Mucosa of descending colon (tissue), 3 donors: Measurements from ENCODE around the gene PPP6R2. TPM values are rescaled to one million over a fixed set of nuclear protein-coding genes. Genes with fewer than 3 reads are reported as not detected.
A peak's percentile ranks its signal among the peaks of the same experiment; 100 is the strongest.

Experiments used
- ATAC-seq: fragments of 200-7000 bp; cut with Tn5 transposase; one replicate; pipeline ENCODE4 v1.9.1; 2020; ENCODE audit warnings: mild to moderate bottlenecking, moderate library complexity
- DNase-seq, 3 donors: peaks; one replicate each; pipeline ENCODE4 v3.0.0-alpha.2; 2020
- H3K36me3 ChIP-seq: fragments of 200-600 bp; one replicate; pipeline ENCODE4 v1.8.0; 2021; ENCODE audit warnings: low read depth, mild to moderate bottlenecking
- H3K4me1 ChIP-seq: fragments of 200-600 bp; one replicate; pipeline ENCODE4 v1.8.0; 2021; ENCODE audit warnings: low read depth, mild to moderate bottlenecking
- H3K4me3 ChIP-seq: fragments of 200-600 bp; one replicate; pipeline ENCODE4 v1.8.0; 2021; ENCODE audit warnings: mild to moderate bottlenecking
- H3K9me3 ChIP-seq: fragments of 200-600 bp; one replicate; pipeline ENCODE4 v1.8.0; 2021; ENCODE audit warnings: mild to moderate bottlenecking
- CTCF ChIP-seq: fragments of 200-600 bp; IDR thresholded peaks from one replicate; pipeline ENCODE4 v1.8.0; 2022; ENCODE audit warnings: antibody characterized with exemption, mild to moderate bottlenecking
- intact Hi-C, 2 donors: fragments of 100-400 bp; cut with DNase I in 1 of 2; cut with micrococcal nuclease in 1 of 2; formaldehyde crosslinking; loops; one replicate each; pipeline versions ENCODE4 v1.11.0 to v1.11.1; 2022; cut with DNase I, micrococcal nuclease
- total RNA-seq, 3 donors: library from RNA; stranded (reverse); fragmentation: NEBNext Ultra II Directional in 2 of 3; extraction: Animal tissue kit (Norgen Biotek cat#: 25700) in 2 of 3; gene quantifications; one replicate each; pipeline versions ENCODE4 v1.2.1 to v1.2.4, GENCODE V29; 2021 to 2023
- donor health status: DM: no; HTN: no; CAD: no; lungs with moderate emphysema.
- donor health status: DM: no; HTN: no; CAD: no.
- donor health status: DM: no; HTN: yes; CAD: no.

Gene PPP6R2
- total RNA-seq, 3 donors from 2014 or later: 54.3 to 61.7 (median 58.8) TPM

DNA sequence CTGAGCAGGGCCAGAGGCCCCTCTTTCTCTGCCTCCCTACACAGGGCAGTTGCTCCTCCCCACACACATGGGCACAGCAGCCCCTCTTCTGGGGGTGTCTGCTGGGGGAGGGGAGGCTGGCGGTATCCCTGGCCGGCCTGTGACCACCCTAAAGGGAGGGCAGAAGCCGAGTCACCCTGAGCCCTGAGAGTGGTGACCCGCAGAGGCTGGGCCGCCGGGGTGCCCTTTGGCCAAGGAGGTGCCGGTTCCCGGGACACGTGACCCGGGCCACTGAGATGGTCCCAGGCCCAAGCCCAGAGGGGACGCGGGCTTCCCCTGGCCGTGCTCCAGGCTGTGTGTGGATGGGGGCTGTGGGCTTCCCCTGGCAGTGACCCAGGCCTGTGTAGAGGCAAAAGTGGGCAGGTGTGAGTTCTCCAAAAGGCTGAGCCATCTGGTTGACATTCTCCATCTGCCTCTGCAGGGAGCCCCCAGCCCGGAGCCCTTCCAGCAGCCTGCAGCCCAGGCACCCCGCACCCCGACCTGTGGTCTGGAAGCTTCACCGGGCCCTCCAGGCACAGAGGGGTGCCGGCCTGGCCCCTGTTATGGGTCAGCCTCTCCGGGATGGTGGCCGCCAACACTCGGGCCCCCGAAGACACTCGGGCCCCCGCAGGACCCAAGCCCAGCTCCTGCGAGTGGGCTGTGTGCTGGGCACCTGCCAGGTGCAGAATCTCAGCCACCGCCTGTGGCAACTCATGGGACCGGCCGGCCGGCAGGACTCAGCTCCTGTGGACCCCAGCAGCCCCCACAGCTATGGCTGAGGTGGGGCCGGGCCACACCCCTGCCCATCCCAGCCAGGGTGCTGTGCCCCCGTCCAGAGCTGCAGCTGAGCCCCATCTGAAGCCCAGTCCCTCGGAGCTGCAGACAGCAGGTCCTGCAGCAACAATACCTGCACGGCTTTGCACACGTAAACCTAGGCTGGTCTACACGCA, 139.3 kb downstream of the PPP6R2 start:
- Histone ChIP-seq H3K4me1 (peaks cover 23% of the 10 kb centered on the region), H3K4me3 (no peak overlapping the region), H3K36me3 (no peaks in the 10 kb centered on the region), H3K9me3 (no peaks in the 10 kb centered on the region)
- intact Hi-C loops: no loop called here
- TF ChIP-seq CTCF: no peak
- DNase-seq (peak in 1 of 3 donors; percentile 58), ATAC-seq (no peak)

DNA sequence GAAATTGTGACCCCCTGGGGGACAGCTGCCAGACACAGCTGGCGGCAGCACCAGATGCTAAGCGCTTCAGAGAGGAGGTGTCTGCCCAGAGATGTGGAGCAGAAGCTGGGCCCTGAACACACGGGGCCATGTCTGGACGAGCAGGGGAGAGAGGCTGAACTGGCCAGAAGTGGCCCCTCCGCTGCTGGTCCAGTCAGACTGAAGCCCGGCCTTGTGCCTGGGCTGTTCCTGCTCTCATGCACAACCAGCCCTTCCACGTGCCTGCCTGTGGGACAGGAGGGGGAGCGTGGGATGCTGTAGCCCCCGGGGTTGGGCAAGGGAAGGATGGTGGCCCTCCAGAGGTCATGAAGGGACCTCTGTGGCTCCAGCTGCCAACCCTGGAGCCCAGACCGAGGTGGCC, 140.0 kb downstream of the PPP6R2 start:
- ATAC-seq (no peak), DNase-seq (peak in 1 of 3 donors; percentile 36)
- Histone ChIP-seq H3K4me3 (no peak overlapping the region), H3K9me3 (no peaks in the 10 kb centered on the region), H3K36me3 (no peaks in the 10 kb centered on the region), H3K4me1 (peaks cover 23% of the 10 kb centered on the region)
- no peak for TF ChIP-seq CTCF
- intact Hi-C loops: no loop called here

DNA sequence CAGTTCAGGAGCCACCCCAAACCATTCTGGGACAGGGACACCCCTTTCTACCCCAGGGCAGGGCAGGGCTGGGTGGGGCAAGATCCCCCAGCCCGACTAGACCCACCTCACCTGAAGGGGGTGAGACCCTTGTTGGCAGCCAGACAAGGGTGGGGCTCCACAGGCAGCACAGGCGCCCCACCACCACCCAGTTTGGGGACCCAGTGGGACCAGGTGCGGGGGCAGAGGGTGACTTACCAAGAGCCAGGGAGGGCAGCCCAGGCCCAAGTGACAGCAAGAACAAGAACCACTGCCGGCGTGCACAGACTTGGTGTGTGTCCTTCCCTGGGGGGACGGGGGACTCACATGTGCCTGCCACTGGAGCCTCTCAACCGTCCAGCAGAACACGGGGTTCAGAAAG, 140.4 kb downstream of the PPP6R2 start:
- peaks cover 23% of the 10 kb centered on the region for H3K4me1 ChIP-seq
- no peaks in the 10 kb centered on the region for H3K9me3 ChIP-seq
- peak in 1 of 3 donors; percentile 55 for DNase-seq
- TF ChIP-seq CTCF: no peak
- intact Hi-C loops: no loop called here
- no peaks in the 10 kb centered on the region for H3K36me3 ChIP-seq
- ATAC-seq: no peak
- H3K4me3 ChIP-seq: no peak overlapping the region

GRCh38 chr22:50483977-50484853, 141.1 kb downstream of the PPP6R2 start:
- intact Hi-C loops: no loop called here
- peak; percentile 80 for ATAC-seq
- no peak for TF ChIP-seq CTCF
- no peak overlapping the region for H3K4me3 ChIP-seq
- no peaks in the 10 kb centered on the region for H3K36me3 ChIP-seq
- no peaks in the 10 kb centered on the region for H3K9me3 ChIP-seq
- peak; percentile 52 to 78 (median 78) for DNase-seq
- peaks cover 23% of the 10 kb centered on the region for H3K4me1 ChIP-seq

GRCh38 chr22:50485221-50486131, 142.3 kb downstream of the PPP6R2 start:
- DNase-seq (peak in 2 of 3 donors; percentile 67 to 69), ATAC-seq (peak; percentile 9)
- no peaks in the 10 kb centered on the region for H3K36me3 ChIP-seq
- no peak overlapping the region for H3K4me3 ChIP-seq
- intact Hi-C loops: no loop called here
- peaks cover 23% of the 10 kb centered on the region for H3K4me1 ChIP-seq
- no peaks in the 10 kb centered on the region for H3K9me3 ChIP-seq
- TF ChIP-seq CTCF: no peak
